Body of pancreas (tissue), 4 donors: ENCODE measurements around the gene GORASP2.

ENCODE experiments used
- POLR2A ChIP-seq, 3 donors: fragments of 450-650 bp; IDR thresholded peaks; one replicate each; pipeline ENCODE4 v1.6.1; 2016; ENCODE audit warnings: antibody characterized with exemption in 3 of 3, mild to moderate bottlenecking in 2 of 3
- TF ChIP-seq, protein P1 (sequence below), 7 experiments: fragments of 450-650 bp in 4 of 7; fragments of 200-600 bp in 3 of 7; sonication (generic) in 3 of 7; IDR thresholded peaks; one replicate each; pipeline ENCODE4 v1.5.1; 2016 to 2019; ENCODE audit warnings: antibody characterized with exemption in 7 of 7

- TF ChIP-seq, protein P1, sequence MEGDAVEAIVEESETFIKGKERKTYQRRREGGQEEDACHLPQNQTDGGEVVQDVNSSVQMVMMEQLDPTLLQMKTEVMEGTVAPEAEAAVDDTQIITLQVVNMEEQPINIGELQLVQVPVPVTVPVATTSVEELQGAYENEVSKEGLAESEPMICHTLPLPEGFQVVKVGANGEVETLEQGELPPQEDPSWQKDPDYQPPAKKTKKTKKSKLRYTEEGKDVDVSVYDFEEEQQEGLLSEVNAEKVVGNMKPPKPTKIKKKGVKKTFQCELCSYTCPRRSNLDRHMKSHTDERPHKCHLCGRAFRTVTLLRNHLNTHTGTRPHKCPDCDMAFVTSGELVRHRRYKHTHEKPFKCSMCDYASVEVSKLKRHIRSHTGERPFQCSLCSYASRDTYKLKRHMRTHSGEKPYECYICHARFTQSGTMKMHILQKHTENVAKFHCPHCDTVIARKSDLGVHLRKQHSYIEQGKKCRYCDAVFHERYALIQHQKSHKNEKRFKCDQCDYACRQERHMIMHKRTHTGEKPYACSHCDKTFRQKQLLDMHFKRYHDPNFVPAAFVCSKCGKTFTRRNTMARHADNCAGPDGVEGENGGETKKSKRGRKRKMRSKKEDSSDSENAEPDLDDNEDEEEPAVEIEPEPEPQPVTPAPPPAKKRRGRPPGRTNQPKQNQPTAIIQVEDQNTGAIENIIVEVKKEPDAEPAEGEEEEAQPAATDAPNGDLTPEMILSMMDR (IDR thresholded peaks at IDR 0.05), result no peak
- TF ChIP-seq POLR2A (IDR thresholded peaks at IDR 0.05), result no peak
Measured at GRCh38 chr2:170896622-170897021, 32.4 kb upstream of the GORASP2 start.
